ENCODE data around the gene CDH13.

CDH13 gene

DNA sequence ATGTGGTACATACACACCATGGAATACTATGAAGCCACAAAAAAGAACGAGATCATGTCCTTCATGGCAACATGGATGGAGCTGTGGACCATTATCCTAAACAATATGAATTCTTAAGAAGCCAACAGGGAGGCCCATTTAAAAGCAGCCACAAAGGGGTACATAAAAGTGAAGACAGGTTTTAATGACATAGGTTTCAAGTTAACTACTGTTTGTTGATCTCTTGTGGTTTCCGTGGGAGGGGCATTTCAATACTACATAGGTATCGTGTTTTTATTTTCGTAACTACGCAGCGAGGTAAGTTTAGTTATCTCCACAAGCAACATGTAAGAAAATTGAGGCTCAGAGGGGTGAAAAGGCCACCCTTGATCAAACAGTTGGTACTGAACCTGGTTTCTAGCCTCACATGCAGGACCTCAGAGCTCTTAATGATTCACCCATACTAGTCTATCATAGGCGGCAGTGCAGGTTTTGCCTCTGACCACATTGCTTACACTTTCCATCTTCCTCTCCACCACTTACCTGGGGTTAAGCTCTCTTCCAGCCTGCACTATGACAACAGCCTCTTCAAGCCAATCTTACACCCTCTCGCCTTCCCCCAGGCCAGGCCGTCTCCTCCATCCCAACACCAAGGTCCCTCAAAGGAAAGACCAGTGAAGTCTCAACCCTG is 646.9 kb downstream of the CDH13 start:
- Histone ChIP-seq H3K79me2 (ENCODE audit: control insufficient read depth, insufficient read depth, low read length, poor library complexity) (no peaks in the 10 kb centered on the region), H3K14ac (ENCODE audit: low read length) (no peak overlapping the region), H3K4ac (ENCODE audit: low read depth, low read length) (no peak overlapping the region), H3K4me3 (ENCODE audit: low read depth, low read length) (no peak overlapping the region), H4K8ac (ENCODE audit: low read depth, low read length) (no peak overlapping the region), H4K12ac (ENCODE audit: low read depth, low read length) (no peak overlapping the region), H3K4me2 (ENCODE audit: low read length) (no peak overlapping the region), H4K91ac (ENCODE audit: low read depth, low read length) (no peak overlapping the region), H3K18ac (ENCODE audit: low read length) (no peak overlapping the region), H2BK5ac (ENCODE audit: low read depth, low read length, poor library complexity) (no peak overlapping the region), H3K9me3 (ENCODE audit: insufficient read depth, low read depth, low read length) (no peaks in the 10 kb centered on the region), H3K23ac (ENCODE audit: low read length) (no peak overlapping the region), H3K9ac (ENCODE audit: low read length) (no peak overlapping the region), H3K36me3 (ENCODE audit: control insufficient read depth in 1 of 2, insufficient read depth in 2 of 2, low read length in 2 of 2) (no peaks in the 10 kb centered on the region), H2BK12ac (ENCODE audit: low read length) (no peak overlapping the region), H2AFZ (ENCODE audit: insufficient read depth, low read length, poor library complexity) (no peak overlapping the region), H3K27me3 (ENCODE audit: insufficient read depth, low read length) (no peaks in the 10 kb centered on the region), H2BK120ac (ENCODE audit: insufficient read depth, low read length, poor library complexity) (no peak overlapping the region), H3K4me1 (ENCODE audit: control insufficient read depth in 1 of 2, insufficient read depth in 2 of 2, low read length in 2 of 2) (no peaks in the 10 kb centered on the region), H2AK5ac (ENCODE audit: low read length) (no peak overlapping the region), H3K27ac (ENCODE audit: low read depth, low read length) (no peak overlapping the region), H3K79me1 (ENCODE audit: low read length) (no peaks in the 10 kb centered on the region)
- no peak for DNase-seq
- no CpG with 5 or more reads among the region's 9 CpGs for WGBS (ENCODE audit: extremely low coverage, insufficient coverage, insufficient read length)

GRCh38 chr16:83279251-83279650 is 652.5 kb downstream of the CDH13 start:
- H3K79me1 ChIP-seq (ENCODE audit: low read length), result no peaks in the 10 kb centered on the region
- no peak overlapping the region for H4K12ac ChIP-seq (ENCODE audit: low read depth, low read length)
- no peaks in the 10 kb centered on the region for H3K79me2 ChIP-seq (ENCODE audit: control insufficient read depth, insufficient read depth, low read length, poor library complexity)
- H2AK5ac ChIP-seq (ENCODE audit: low read length), result no peak overlapping the region
- no peak for DNase-seq
- no peak overlapping the region for H2BK12ac ChIP-seq (ENCODE audit: low read length)
- H3K9me3 ChIP-seq (ENCODE audit: insufficient read depth, low read depth, low read length), result no peaks in the 10 kb centered on the region
- H4K91ac ChIP-seq (ENCODE audit: low read depth, low read length), result no peak overlapping the region
- no peaks in the 10 kb centered on the region for H3K36me3 ChIP-seq (ENCODE audit: control insufficient read depth in 1 of 2, insufficient read depth in 2 of 2, low read length in 2 of 2)
- H3K4me1 ChIP-seq (ENCODE audit: control insufficient read depth in 1 of 2, insufficient read depth in 2 of 2, low read length in 2 of 2), result no peaks in the 10 kb centered on the region
- H2BK5ac ChIP-seq (ENCODE audit: low read depth, low read length, poor library complexity), result no peak overlapping the region
- no CpG with 5 or more reads among the region's 9 CpGs for WGBS (ENCODE audit: extremely low coverage, insufficient coverage, insufficient read length)
- no peak overlapping the region for H3K23ac ChIP-seq (ENCODE audit: low read length)
- no peak overlapping the region for H2AFZ ChIP-seq (ENCODE audit: insufficient read depth, low read length, poor library complexity)
- H4K8ac ChIP-seq (ENCODE audit: low read depth, low read length), result no peak overlapping the region
- H3K14ac ChIP-seq (ENCODE audit: low read length), result no peak overlapping the region
- no peak overlapping the region for H3K4me3 ChIP-seq (ENCODE audit: low read depth, low read length)
- no peak overlapping the region for H3K9ac ChIP-seq (ENCODE audit: low read length)
- H3K4me2 ChIP-seq (ENCODE audit: low read length), result no peak overlapping the region
- no peak overlapping the region for H3K27ac ChIP-seq (ENCODE audit: low read depth, low read length)
- no peak overlapping the region for H3K4ac ChIP-seq (ENCODE audit: low read depth, low read length)
- H3K18ac ChIP-seq (ENCODE audit: low read length), result no peak overlapping the region
- H2BK120ac ChIP-seq (ENCODE audit: insufficient read depth, low read length, poor library complexity), result no peak overlapping the region
- H3K27me3 ChIP-seq (ENCODE audit: insufficient read depth, low read length), result no peaks in the 10 kb centered on the region

- no peak overlapping the region for H2BK120ac ChIP-seq (ENCODE audit: insufficient read depth, low read length, poor library complexity)
- H2BK12ac ChIP-seq (ENCODE audit: low read length), result no peak overlapping the region
- no peak overlapping the region for H2AFZ ChIP-seq (ENCODE audit: insufficient read depth, low read length, poor library complexity)
- H3K4me2 ChIP-seq (ENCODE audit: low read length), result no peak overlapping the region
- no peak for DNase-seq
- no peak overlapping the region for H3K14ac ChIP-seq (ENCODE audit: low read length)
- H3K4ac ChIP-seq (ENCODE audit: low read depth, low read length), result no peak overlapping the region
- no peak overlapping the region for H4K8ac ChIP-seq (ENCODE audit: low read depth, low read length)
- H3K36me3 ChIP-seq (ENCODE audit: control insufficient read depth in 1 of 2, insufficient read depth in 2 of 2, low read length in 2 of 2), result no peaks in the 10 kb centered on the region
- H3K27ac ChIP-seq (ENCODE audit: low read depth, low read length), result no peak overlapping the region
- no peaks in the 10 kb centered on the region for H3K9me3 ChIP-seq (ENCODE audit: insufficient read depth, low read depth, low read length)
- H3K79me2 ChIP-seq (ENCODE audit: control insufficient read depth, insufficient read depth, low read length, poor library complexity), result no peaks in the 10 kb centered on the region
- no peak overlapping the region for H3K9ac ChIP-seq (ENCODE audit: low read length)
- H3K79me1 ChIP-seq (ENCODE audit: low read length), result no peaks in the 10 kb centered on the region
- no CpG with 5 or more reads among the region's 6 CpGs for WGBS (ENCODE audit: extremely low coverage, insufficient coverage, insufficient read length)
- H4K91ac ChIP-seq (ENCODE audit: low read depth, low read length), result no peak overlapping the region
- H3K4me3 ChIP-seq (ENCODE audit: low read depth, low read length), result no peak overlapping the region
- H3K27me3 ChIP-seq (ENCODE audit: insufficient read depth, low read length), result no peaks in the 10 kb centered on the region
- H3K23ac ChIP-seq (ENCODE audit: low read length), result no peak overlapping the region
- H2AK5ac ChIP-seq (ENCODE audit: low read length), result no peak overlapping the region
- H3K4me1 ChIP-seq (ENCODE audit: control insufficient read depth in 1 of 2, insufficient read depth in 2 of 2, low read length in 2 of 2), result no peaks in the 10 kb centered on the region
- no peak overlapping the region for H3K18ac ChIP-seq (ENCODE audit: low read length)
- no peak overlapping the region for H4K12ac ChIP-seq (ENCODE audit: low read depth, low read length)
- no peak overlapping the region for H2BK5ac ChIP-seq (ENCODE audit: low read depth, low read length, poor library complexity)
Measured at GRCh38 chr16:83285921-83286320, 659.2 kb downstream of the CDH13 start.

DNA sequence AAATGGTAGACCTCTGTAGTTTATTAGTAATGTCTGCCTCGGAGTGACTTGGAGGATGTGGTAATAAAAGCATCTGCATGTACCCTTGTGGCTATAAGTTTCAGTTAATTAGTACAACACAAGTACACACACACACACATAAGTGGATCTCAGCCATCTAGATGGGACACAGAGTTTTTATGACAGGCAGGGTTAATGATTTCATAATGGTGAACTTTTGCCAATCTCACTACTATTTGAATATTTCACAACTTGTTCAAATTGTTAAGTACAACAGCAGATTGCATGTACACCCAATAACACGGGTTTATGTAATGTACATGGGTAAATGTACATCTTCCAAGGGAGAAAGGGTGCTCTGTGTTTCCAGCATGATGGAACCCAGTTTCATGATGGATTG is 669.7 kb downstream of the CDH13 start:
- Histone ChIP-seq H2BK5ac (ENCODE audit: low read depth, low read length, poor library complexity) (no peak overlapping the region), H3K36me3 (ENCODE audit: control insufficient read depth in 1 of 2, insufficient read depth in 2 of 2, low read length in 2 of 2) (no peaks in the 10 kb centered on the region), H3K79me2 (ENCODE audit: control insufficient read depth, insufficient read depth, low read length, poor library complexity) (no peaks in the 10 kb centered on the region), H2BK12ac (ENCODE audit: low read length) (no peak overlapping the region), H4K12ac (ENCODE audit: low read depth, low read length) (no peak overlapping the region), H3K9ac (ENCODE audit: low read length) (no peak overlapping the region), H3K9me3 (ENCODE audit: insufficient read depth, low read depth, low read length) (no peaks in the 10 kb centered on the region), H3K23ac (ENCODE audit: low read length) (no peak overlapping the region), H3K4ac (ENCODE audit: low read depth, low read length) (no peak overlapping the region), H4K8ac (ENCODE audit: low read depth, low read length) (no peak overlapping the region), H3K14ac (ENCODE audit: low read length) (no peak overlapping the region), H2AFZ (ENCODE audit: insufficient read depth, low read length, poor library complexity) (no peak overlapping the region), H3K18ac (ENCODE audit: low read length) (no peak overlapping the region), H3K79me1 (ENCODE audit: low read length) (no peaks in the 10 kb centered on the region), H2BK120ac (ENCODE audit: insufficient read depth, low read length, poor library complexity) (no peak overlapping the region), H3K4me2 (ENCODE audit: low read length) (no peak overlapping the region), H2AK5ac (ENCODE audit: low read length) (no peak overlapping the region), H3K4me1 (ENCODE audit: control insufficient read depth in 1 of 2, insufficient read depth in 2 of 2, low read length in 2 of 2) (no peaks in the 10 kb centered on the region), H3K27ac (ENCODE audit: low read depth, low read length) (no peak overlapping the region), H3K27me3 (ENCODE audit: insufficient read depth, low read length) (no peaks in the 10 kb centered on the region), H3K4me3 (ENCODE audit: low read depth, low read length) (no peak overlapping the region), H4K91ac (ENCODE audit: low read depth, low read length) (no peak overlapping the region)
- no CpG with 5 or more reads among the region's 2 CpGs for WGBS (ENCODE audit: extremely low coverage, insufficient coverage, insufficient read length)
- no peak for DNase-seq

Measured in trophoblast cell (in vitro differentiated cells and primary cell).